Hippocampal formation (tissue), 2 donors: ENCODE measurements around the gene PHACTR1.
"Not testable (repeated sequence)": the region's sequence is repeated elsewhere in the genome, so short reads cannot be mapped to it uniquely, and the experiment has no call there.

Source experiments
- DNase-seq, 2 donors: peaks; one replicate each; lab custom pipeline; 2025; lab: John Stamatoyannopoulos, UW

The PHACTR1 gene

GRCh38 chr6:13311155-13311554 is 594.6 kb downstream of the PHACTR1 start:
- DNase-seq: no peak

- no peak for DNase-seq
Measured at GRCh38 chr6:13314806-13315205, 598.2 kb downstream of the PHACTR1 start.

GRCh38 chr6:13315896-13316295 is 599.3 kb downstream of the PHACTR1 start:
- DNase-seq: no peak

- DNase-seq: no peak
Measured at GRCh38 chr6:13318821-13319220, 602.3 kb downstream of the PHACTR1 start.

GRCh38 chr6:13319891-13320564 is 603.5 kb downstream of the PHACTR1 start:
- DNase-seq: no peak

- not testable (repeated sequence) for DNase-seq
Measured at GRCh38 chr6:13326031-13326586, 609.5 kb downstream of the PHACTR1 start.

- DNase-seq: no peak
Measured at GRCh38 chr6:13327691-13328075, 611.1 kb downstream of the PHACTR1 start.

GRCh38 chr6:13328076-13328874 is 611.7 kb downstream of the PHACTR1 start, which contains the start of gene TBC1D7:
TBC1D7 (minus strand) TSS chr6:13328537; CDS start chr6:13326898, 1,639 bp downstream.
- DNase-seq: peak; percentile 80 to 87

- no peak for DNase-seq
Measured at GRCh38 chr6:13328875-13329183, 612.3 kb downstream of the PHACTR1 start.

- peak in 1 of 2 donors; percentile 76 for DNase-seq
Measured at GRCh38 chr6:13331516-13332348, 615.2 kb downstream of the PHACTR1 start.

- DNase-seq: no peak
Measured at GRCh38 chr6:13332349-13332706, 615.8 kb downstream of the PHACTR1 start.

- DNase-seq: no peak
Measured at GRCh38 chr6:13334953-13335352, 618.4 kb downstream of the PHACTR1 start.

- DNase-seq: peak; percentile 56 to 64
Measured at GRCh38 chr6:13336553-13336952, 620.0 kb downstream of the PHACTR1 start.

GRCh38 chr6:13338038-13338437 is 621.5 kb downstream of the PHACTR1 start:
- DNase-seq: no peak
